Testis (tissue), 2 donors: ENCODE measurements around the gene FIBIN.

Experiments
- CTCF ChIP-seq, 3 experiments: fragments of 450-650 bp in 2 of 3; fragments of 200-600 bp in 1 of 3; sonication (generic) in 1 of 3; IDR thresholded peaks; one replicate each; pipeline ENCODE4 v1.5.1; 2016 to 2019; ENCODE audit warnings: antibody characterized with exemption in 3 of 3, mild to moderate bottlenecking in 2 of 3, moderate library complexity in 1 of 3
- POLR2A ChIP-seq: fragments of 450-650 bp; IDR thresholded peaks from one replicate; pipeline ENCODE4 v1.6.1; 2017; ENCODE audit warnings: antibody characterized with exemption, mild to moderate bottlenecking, moderate library complexity

GRCh38 chr11:26995701-26996460 lies 2.0 kb downstream of the FIBIN start:
- TF ChIP-seq CTCF (IDR thresholded peaks at IDR 0.05): no peak
- no peak for TF ChIP-seq POLR2A
